Muscle layer of colon (tissue), 2 donors: ENCODE data around the gene GSK3A.

ENCODE experiments used
- H3K27ac ChIP-seq: one replicate; pipeline ENCODE4 v1.7.0; 2013; ENCODE audit warnings: low read depth, mild to moderate bottlenecking, low read length, moderate library complexity
- H3K27me3 ChIP-seq, 2 donors: one replicate each; pipeline ENCODE4 v1.7.0; 2013; ENCODE audit warnings: low read length in 2 of 2, mild to moderate bottlenecking in 2 of 2; ENCODE audit not compliant: insufficient read depth in 2 of 2, control insufficient read depth in 1 of 2
- H3K36me3 ChIP-seq: one replicate; pipeline ENCODE4 v1.7.0; 2013; ENCODE audit warnings: mild to moderate bottlenecking, low read length; ENCODE audit not compliant: insufficient read depth
- H3K4me1 ChIP-seq: one replicate; pipeline ENCODE4 v1.7.0; 2013; ENCODE audit warnings: mild to moderate bottlenecking, low read length; ENCODE audit not compliant: insufficient read depth
- H3K4me3 ChIP-seq, 2 donors: one replicate each; pipeline ENCODE4 v1.7.0; 2013; ENCODE audit warnings: low read length in 2 of 2, low read depth in 1 of 2, mild to moderate bottlenecking in 1 of 2, moderate library complexity in 1 of 2
- H3K9ac ChIP-seq: one replicate; pipeline ENCODE4 v1.7.0; 2013; ENCODE audit warnings: low read length
- H3K9me3 ChIP-seq: one replicate; pipeline ENCODE4 v1.7.0; 2013; ENCODE audit warnings: mild to moderate bottlenecking, low read length
- donor health status: abdominal sarcoma.
- donor health status: Adenocarcinoma of cecum.

Gene GSK3A

DNA sequence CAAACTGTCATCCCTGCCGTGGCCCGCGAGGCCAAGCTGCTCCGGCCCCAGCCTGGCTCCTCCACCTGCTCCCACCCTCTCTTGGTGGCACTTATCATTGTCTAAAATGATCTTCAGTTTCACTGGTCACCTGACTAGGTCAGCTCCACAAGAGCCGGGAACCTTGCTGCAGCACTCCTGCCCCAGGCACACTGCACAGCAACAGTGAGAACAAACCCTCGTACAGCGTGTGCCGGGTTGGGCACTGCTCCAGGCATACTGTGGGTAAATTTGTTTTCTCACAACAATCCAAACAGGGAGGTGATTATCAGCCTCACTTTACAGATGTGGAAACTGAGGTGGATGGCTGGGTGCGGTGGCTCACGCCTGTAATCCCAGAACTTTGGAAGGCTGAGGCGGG, 33.8 kb downstream of the GSK3A start:
- Histone ChIP-seq H3K9me3 (no peaks in the 10 kb centered on the region), H3K4me3 (no peak overlapping the region), H3K27me3 (no peaks in the 10 kb centered on the region), H3K9ac (no peak overlapping the region), H3K27ac (no peak overlapping the region), H3K4me1 (no peaks in the 10 kb centered on the region), H3K36me3 (peaks cover 54% of the 10 kb centered on the region)

DNA sequence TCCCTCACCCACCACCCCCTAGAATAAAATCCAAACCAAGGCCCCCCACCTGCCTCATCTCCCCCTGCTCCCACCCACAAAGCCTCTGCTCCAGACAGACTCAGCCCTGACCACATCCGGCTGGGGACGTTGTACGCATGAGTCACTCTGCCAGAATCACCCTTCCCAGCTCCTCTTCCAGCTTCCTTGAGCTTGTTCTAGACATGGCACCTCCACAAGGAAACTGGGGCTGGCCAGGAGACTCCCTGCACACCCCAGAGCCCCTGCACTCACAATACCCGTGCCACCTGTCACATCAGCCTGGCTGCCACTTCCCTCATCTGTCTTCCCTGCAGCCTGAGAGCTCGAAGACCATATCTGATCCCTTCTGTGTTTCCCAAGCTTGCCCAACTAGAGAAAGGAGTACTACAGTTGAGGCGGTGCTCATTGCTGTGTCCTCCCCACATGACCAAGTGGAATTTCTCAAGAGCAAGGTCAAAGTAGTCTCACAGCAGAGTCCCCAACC, 34.6 kb downstream of the GSK3A start:
- Histone ChIP-seq H3K36me3 (peaks cover 53% of the 10 kb centered on the region), H3K9me3 (no peaks in the 10 kb centered on the region), H3K27ac (no peak overlapping the region), H3K27me3 (no peaks in the 10 kb centered on the region), H3K4me3 (no peak overlapping the region), H3K9ac (no peak overlapping the region), H3K4me1 (no peaks in the 10 kb centered on the region)

DNA sequence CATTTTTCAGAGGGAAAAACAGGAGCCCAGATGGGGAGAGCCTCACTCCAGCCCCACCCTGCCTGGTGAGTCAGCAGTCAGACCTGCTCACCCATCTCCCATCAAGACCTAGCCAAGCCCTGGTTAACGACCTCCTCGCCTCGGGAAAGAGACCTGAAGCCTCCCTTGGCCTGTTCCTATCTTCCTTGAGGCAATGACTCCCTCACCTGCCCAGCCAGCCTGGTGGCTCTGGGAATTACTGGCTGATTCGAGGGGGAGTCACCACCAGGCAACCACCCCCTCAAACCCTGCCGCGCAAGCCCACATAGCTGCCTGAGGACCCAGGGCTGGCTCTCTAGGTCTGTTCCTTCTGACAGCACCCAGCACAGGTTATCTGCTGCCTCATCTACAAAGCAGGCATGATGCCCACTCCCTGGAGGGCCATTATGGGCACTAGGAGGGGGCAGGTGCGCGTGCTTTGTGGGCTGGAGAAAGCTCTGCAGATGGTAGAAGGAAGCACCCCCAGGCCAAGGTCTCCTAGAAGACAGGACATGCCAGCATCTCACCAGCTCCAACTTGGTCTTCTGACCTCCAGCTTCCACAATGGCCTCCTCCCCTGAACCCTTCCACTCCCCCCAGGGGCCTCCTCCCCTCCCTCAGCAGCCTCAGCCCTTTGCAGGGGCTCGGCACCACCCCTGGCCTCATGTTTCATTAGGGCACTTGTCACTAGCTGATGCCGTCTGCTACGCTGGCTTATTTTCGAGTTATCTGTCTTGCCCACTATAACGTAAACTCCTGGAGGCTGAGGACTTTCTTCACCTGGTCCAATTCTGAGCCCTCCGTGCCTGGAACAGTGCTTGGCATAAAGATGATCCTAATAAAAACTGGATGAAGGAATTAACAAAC, 35.3 kb downstream of the GSK3A start:
- Histone ChIP-seq H3K9ac (no peak overlapping the region), H3K4me1 (no peaks in the 10 kb centered on the region), H3K27ac (no peak overlapping the region), H3K36me3 (peaks cover 60% of the 10 kb centered on the region), H3K4me3 (no peak overlapping the region), H3K9me3 (no peaks in the 10 kb centered on the region), H3K27me3 (no peaks in the 10 kb centered on the region)

DNA sequence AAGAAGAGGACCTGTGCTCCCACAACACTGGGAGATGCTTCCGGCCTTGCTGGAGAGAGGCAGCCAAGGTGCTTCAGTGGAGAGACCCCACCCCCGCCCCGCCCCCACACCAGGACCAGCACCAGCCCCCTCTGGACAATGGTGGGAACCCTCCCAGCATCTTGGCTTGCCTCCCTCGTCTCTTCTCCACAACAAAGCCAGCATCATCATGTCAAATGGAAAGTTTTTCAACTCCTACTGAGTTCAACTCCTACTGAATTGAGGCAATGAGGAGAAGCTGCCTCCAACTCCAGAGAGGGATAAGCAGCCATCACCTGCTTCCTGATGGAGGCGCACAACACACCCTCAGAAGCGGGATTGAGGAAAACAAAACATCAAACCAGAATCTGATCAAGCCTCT, 37.7 kb downstream of the GSK3A start:
- Histone ChIP-seq H3K9me3 (no peaks in the 10 kb centered on the region), H3K9ac (no peak overlapping the region), H3K4me1 (no peaks in the 10 kb centered on the region), H3K36me3 (peaks cover 60% of the 10 kb centered on the region), H3K27me3 (no peaks in the 10 kb centered on the region), H3K27ac (no peak overlapping the region), H3K4me3 (no peak overlapping the region)

DNA sequence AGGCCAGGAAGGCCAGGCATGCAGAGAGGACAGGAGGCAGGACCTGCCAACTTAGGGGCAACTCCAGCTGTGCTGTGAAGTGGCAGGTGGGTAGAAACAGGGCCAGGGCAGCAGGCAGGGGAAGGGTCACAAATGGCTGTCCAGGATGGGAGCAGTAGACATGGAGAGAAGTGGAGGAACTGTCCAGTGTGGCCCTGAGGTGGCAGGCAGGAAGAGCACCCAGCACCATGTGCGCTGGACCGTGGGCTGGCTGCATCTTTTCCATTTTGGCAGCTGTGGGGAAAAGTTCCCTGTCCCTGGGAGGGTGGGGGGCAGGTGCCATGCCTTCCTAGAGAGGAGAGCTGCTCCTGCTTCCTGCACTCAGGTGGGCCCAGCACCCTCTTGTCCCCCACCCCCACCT, 38.7 kb downstream of the GSK3A start:
- no peak overlapping the region for H3K4me3 ChIP-seq
- H3K9me3 ChIP-seq = no peaks in the 10 kb centered on the region
- H3K9ac ChIP-seq = no peak overlapping the region
- no peaks in the 10 kb centered on the region for H3K4me1 ChIP-seq
- H3K27me3 ChIP-seq = no peaks in the 10 kb centered on the region
- H3K27ac ChIP-seq = no peak overlapping the region
- peaks cover 60% of the 10 kb centered on the region for H3K36me3 ChIP-seq

DNA sequence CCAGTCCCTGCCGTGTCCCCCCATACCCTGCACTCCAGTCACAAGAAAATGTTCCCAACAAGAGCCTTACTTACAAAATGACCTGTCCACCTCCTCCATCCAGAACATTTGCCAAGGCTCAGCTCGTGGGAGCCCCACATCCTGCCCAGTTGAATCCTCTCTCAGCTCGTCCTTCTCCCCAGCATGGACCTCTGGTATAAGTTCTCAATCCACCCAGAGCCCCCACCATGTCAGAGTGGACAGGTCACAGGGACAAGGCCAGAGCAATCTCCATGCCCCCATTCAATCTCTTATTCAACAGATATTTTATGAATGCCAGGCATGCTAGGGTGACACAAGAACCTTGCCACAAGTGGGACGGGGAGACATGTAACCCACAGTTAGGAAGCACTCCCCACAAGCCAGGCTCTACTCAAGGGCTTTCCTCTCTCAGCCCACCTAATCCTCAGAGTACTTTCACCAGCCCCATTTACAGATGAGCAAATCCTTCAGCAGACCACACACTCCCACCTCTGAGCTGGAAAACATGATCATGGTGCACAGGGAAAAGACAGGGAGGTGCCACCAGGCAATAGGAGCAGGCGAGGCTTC, 40.0 kb downstream of the GSK3A start:
- no peak overlapping the region for H3K9ac ChIP-seq
- H3K4me1 ChIP-seq = no peaks in the 10 kb centered on the region
- H3K36me3 ChIP-seq = peaks cover 52% of the 10 kb centered on the region
- no peak overlapping the region for H3K27ac ChIP-seq
- H3K9me3 ChIP-seq = no peaks in the 10 kb centered on the region
- H3K27me3 ChIP-seq = no peaks in the 10 kb centered on the region
- H3K4me3 ChIP-seq = no peak overlapping the region

DNA sequence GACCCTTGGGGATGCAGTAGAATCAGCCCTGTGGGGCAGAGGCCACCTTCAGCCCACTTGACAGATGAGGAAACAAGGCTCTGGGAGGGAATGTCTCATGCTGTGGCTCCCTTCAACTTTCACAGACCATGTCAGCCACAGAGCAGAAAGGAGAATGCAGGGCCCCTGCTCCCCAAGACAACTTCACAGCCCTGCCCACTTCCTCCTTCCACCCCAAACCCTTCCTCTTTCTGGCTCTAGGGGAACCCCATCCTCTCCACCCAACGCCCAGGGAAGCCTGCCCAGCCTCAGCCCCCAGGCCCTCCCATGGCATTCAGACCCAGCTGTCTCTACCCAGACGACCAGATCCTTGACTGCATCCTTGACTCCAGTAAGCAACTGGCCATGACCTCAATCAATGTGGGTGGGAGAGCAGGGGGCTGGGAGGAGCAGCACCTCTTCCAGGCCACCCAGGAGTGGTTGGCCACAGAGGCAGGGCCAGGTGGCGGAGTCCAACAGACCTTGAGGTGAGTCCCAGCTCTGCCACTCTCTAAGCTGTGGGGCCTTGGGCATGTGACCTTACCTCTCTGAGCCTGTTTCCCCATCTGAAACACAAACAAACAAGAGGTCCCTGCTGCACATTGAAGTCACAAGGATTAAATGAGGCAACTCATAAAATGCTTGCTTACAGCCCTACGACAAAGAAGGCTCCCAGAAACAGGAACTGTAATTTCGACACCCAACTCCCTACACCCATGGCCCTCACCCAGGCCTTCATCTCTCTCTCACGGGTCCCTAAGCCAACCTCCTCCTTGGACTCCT, 40.7 kb downstream of the GSK3A start:
- Histone ChIP-seq H3K4me3 (no peak overlapping the region), H3K27me3 (no peaks in the 10 kb centered on the region), H3K27ac (no peak overlapping the region), H3K36me3 (peaks cover 45% of the 10 kb centered on the region), H3K9ac (no peak overlapping the region), H3K4me1 (no peaks in the 10 kb centered on the region), H3K9me3 (no peaks in the 10 kb centered on the region)

DNA sequence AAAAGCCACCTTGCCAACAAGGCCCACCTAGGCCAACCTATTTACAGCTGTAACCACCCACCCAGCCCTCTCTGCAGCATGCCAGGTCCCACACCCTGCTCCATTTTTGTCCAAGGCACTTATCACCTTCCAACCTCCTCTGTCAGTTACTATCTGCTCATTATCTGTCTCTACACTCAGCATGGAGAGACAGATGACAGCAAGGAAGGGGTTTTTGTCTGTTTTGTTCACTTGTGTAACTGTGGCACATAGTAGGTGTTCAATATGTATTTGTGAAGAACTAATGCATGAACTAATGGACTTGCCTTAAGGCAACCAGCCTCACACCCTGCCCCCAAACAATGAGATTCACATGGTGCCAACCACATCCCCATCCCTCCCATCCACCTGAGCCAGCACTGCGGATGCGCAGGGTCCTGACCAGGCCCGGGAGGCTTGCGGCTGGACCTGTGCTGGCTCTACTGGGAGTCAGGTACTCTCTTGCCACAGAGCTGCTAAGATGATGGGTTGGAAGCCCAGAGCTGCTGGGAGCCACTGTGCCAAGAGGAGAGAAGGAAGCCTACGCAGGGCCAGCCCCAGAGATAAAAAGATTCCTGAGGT, 42.2 kb downstream of the GSK3A start:
- Histone ChIP-seq H3K27me3 (no peaks in the 10 kb centered on the region), H3K4me1 (no peaks in the 10 kb centered on the region), H3K9ac (no peak overlapping the region), H3K27ac (no peak overlapping the region), H3K9me3 (no peaks in the 10 kb centered on the region), H3K4me3 (no peak overlapping the region), H3K36me3 (peaks cover 38% of the 10 kb centered on the region)

DNA sequence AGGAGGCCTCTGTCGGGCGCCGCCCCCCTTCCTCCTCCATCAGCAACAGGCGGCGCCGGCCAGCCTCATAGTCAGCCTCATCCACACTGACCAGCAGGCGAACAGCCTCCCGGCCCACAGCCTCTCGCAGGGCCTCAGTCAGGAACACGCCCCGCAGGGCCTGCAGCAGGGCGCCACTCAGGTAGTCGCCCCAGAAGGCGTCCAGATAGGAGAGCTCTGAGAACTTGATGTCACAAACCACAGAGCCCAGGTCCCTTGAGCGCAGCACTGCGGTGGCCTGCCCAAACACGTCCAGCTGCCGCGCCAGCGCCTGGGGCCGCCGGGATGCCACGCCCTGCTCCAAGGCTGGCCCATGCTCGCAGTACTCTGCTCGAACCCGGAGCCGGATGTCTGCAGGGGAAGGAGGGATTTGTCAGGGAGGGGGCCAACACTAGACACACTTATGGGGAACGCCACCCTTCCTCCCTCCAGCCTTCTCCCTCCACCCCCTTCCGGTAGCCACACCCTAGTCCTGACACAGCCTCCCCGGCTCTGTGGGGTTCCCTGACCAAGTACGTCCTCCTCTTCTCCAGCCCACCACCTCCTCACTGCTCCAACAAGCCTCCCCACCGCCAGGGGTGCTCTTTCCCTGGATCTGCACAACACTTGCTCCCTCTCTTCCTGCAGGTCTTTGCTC, 42.8 kb downstream of the GSK3A start:
- no peak overlapping the region for H3K9ac ChIP-seq
- H3K27ac ChIP-seq = no peak overlapping the region
- H3K4me3 ChIP-seq = no peak overlapping the region
- H3K36me3 ChIP-seq = peaks cover 33% of the 10 kb centered on the region
- H3K9me3 ChIP-seq = no peaks in the 10 kb centered on the region
- no peaks in the 10 kb centered on the region for H3K4me1 ChIP-seq
- no peaks in the 10 kb centered on the region for H3K27me3 ChIP-seq

DNA sequence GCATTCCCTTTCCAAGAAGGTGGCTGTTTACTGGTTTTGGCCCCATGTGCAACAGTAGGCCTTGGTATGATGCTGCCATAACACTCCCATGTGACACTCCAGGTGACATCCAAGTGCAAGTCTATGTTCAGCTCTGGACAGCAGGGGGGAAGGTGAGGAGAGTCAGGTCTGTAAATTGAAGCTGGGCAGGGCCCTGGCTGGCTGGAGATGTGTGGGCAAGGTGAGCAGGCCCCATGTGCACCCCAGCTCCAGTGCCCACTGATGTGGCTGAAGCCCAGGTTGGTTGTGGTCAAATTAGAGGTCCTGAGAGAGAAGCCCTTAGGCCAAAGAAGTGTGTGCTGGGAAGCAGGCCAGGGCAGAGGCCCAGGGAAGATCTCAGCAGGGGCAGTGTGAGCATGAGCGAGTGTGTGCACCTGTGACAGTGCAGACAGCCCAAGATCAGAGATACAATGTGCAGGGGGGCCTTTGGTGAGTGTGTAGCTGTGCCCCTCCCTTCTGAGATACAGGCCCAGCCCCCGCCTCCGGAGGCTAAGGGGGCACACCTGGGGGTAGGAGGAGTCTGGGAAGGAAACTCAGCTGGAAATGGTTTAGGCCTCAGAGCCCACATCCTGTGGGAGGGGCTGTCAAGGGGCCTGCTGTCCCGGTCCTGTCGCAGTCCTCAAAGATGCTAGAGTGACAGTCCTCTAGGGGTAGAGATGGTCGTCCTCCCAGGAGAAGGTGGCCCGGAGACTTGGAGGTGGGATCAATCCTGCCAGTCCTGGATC, 43.5 kb downstream of the GSK3A start:
- H3K27ac ChIP-seq = no peak overlapping the region
- no peak overlapping the region for H3K4me3 ChIP-seq

More for the DNA sequence above, 43.5 kb downstream of the GSK3A start:
- Histone ChIP-seq H3K9me3 (no peaks in the 10 kb centered on the region), H3K36me3 (peaks cover 28% of the 10 kb centered on the region), H3K27me3 (no peaks in the 10 kb centered on the region), H3K9ac (no peak overlapping the region), H3K4me1 (no peaks in the 10 kb centered on the region)
